Measurements from ENCODE around the gene C1QTNF5. TPM values are rescaled to one million over a fixed set of nuclear protein-coding genes. Genes with fewer than 3 reads are reported as not detected.

Gene C1QTNF5
- total RNA-seq, 1 experiment from 2014 or later: 0.33 TPM

- no peak overlapping the region for H3K4me3 Mint-ChIP-seq
- H3K4me2 ChIP-seq (ENCODE audit: insufficient read depth, insufficient read length, low read length): no peak overlapping the region
- no peak overlapping the region for H4K91ac ChIP-seq (ENCODE audit: insufficient read length, low read depth, low read length)
- H3K18ac ChIP-seq (ENCODE audit: insufficient read length, low read depth, low read length): no peak overlapping the region
- no peak overlapping the region for H2BK5ac ChIP-seq (ENCODE audit: insufficient read length, low read length)
- H3K4me1 Mint-ChIP-seq: peaks cover 13 to 24% of the 10 kb centered on the region in 2 experiments
- no peaks in the 10 kb centered on the region for H3K79me2 ChIP-seq (ENCODE audit: insufficient read depth, low read length)
- H2BK12ac ChIP-seq (ENCODE audit: insufficient read length, low read depth, low read length): no peak overlapping the region
- H3K4me1 ChIP-seq (ENCODE audit: insufficient read depth, low read length): no peaks in the 10 kb centered on the region; the same call in 1 of the 2 replicates
- no peak overlapping the region for H4K8ac ChIP-seq (replicated peaks; ENCODE audit: insufficient read length, low read depth, low read length)
- no peak overlapping the region for H3K4ac ChIP-seq (ENCODE audit: low read depth, low read length)
- H3T11ph ChIP-seq (ENCODE audit: low read length): no peak overlapping the region
- no peak overlapping the region for H2AK5ac ChIP-seq (ENCODE audit: insufficient read length, low read length)
- no peak overlapping the region for H3K56ac ChIP-seq (ENCODE audit: insufficient read length, low read depth, low read length)
- no peaks in the 10 kb centered on the region for H3K79me1 ChIP-seq (ENCODE audit: insufficient read depth, low read depth, low read length, poor library complexity, severe bottlenecking)
- peaks cover 2% of the 10 kb centered on the region for H3K23me2 ChIP-seq (ENCODE audit: insufficient read length, low read depth, low read length, poor library complexity, severe bottlenecking)
- WGBS (ENCODE audit: extremely low coverage, insufficient read length, low lambda C conversion rate): no CpG with 5 or more reads among the region's 12 CpGs
- no peak for TF ChIP-seq CTCF (conservative IDR thresholded peaks at IDR 0.05)
- no peak overlapping the region for H4K5ac ChIP-seq (ENCODE audit: insufficient read length, low read depth, low read length)
- DNase-seq: no peak
- H2AFZ ChIP-seq (ENCODE audit: low read length): no peak overlapping the region
- H3K36me3 Mint-ChIP-seq (ENCODE audit: insufficient read depth in 1 of 3, low read depth in 3 of 3): no peaks in the 10 kb centered on the region; a peak in 1 of 7 replicates
- H2BK120ac ChIP-seq (ENCODE audit: low read depth, low read length, poor library complexity, severe bottlenecking): no peak overlapping the region
- H2BK15ac ChIP-seq (ENCODE audit: low read depth, low read length): no peak overlapping the region
- H3K27ac ChIP-seq (ENCODE audit: insufficient read length, low read depth, low read length): no peak overlapping the region
- H3K27me3 ChIP-seq (ENCODE audit: insufficient read depth, low read length): peaks cover 8% of the 10 kb centered on the region; the same call in 1 of the 2 replicates
- H3K9me3 ChIP-seq (ENCODE audit: control insufficient read depth, low read depth, low read length): no peaks in the 10 kb centered on the region
- H3K27me3 Mint-ChIP-seq (ENCODE audit: low read depth): peaks cover 79% of the 10 kb centered on the region
- H3K23ac ChIP-seq (ENCODE audit: insufficient read length, low read depth, low read length): no peak overlapping the region
- no peaks in the 10 kb centered on the region; a peak in 1 of 5 replicates for H3K9me3 Mint-ChIP-seq
- no peak overlapping the region; a peak in 1 of 7 replicates for H3K27ac Mint-ChIP-seq
- no peaks in the 10 kb centered on the region for H4K20me1 ChIP-seq (ENCODE audit: control insufficient read depth, insufficient read depth, insufficient read length)
- no peak overlapping the region for H3K14ac ChIP-seq (ENCODE audit: insufficient read depth, low read length)
- no peak overlapping the region for H3K9ac ChIP-seq (ENCODE audit: extremely low read depth, insufficient read length, low read length)
- H2BK20ac ChIP-seq (ENCODE audit: low read depth, low read length, poor library complexity, severe bottlenecking): no peak overlapping the region
These were observed 5.0 kb upstream of the C1QTNF5 start for GRCh38 chr11:119345685-119346084.

All from H9 (cell line).